ENCODE measurements around the gene GNAT3.
A peak's percentile ranks its signal among the peaks of the same experiment; 100 is the strongest.

The GNAT3 gene

GRCh38 chr7:80511964-80512363 is at the start of gene GNAT3:
TSS of gene GNAT3 (minus strand) at chr7:80512064. CDS start at chr7:80511926, 138 bp downstream.
- DNase-seq (ENCODE audit: low spot score) = no peak

GRCh38 chr7:80558116-80558515 is 46.3 kb upstream of the GNAT3 start:
- no peak for DNase-seq (ENCODE audit: low spot score)

- DNase-seq (ENCODE audit: low spot score) = peak; percentile 19
Measured at GRCh38 chr7:80552031-80552694, 40.3 kb upstream of the GNAT3 start.

- DNase-seq (ENCODE audit: low spot score) = no peak
Measured at GRCh38 chr7:80550005-80550404, 38.1 kb upstream of the GNAT3 start.

- DNase-seq (ENCODE audit: low spot score) = peak; percentile 4
Measured at GRCh38 chr7:80548840-80549530, 37.1 kb upstream of the GNAT3 start.

- peak; percentile 69 for DNase-seq (ENCODE audit: low spot score)
Measured at GRCh38 chr7:80542398-80542797, 30.5 kb upstream of the GNAT3 start.

GRCh38 chr7:80540836-80541235 is 29.0 kb upstream of the GNAT3 start:
- no peak for DNase-seq (ENCODE audit: low spot score)

- no peak for DNase-seq (ENCODE audit: low spot score)
Measured at GRCh38 chr7:80537091-80537490, 25.2 kb upstream of the GNAT3 start.

GRCh38 chr7:80536426-80536825 is 24.6 kb upstream of the GNAT3 start:
- no peak for DNase-seq (ENCODE audit: low spot score)

- DNase-seq (ENCODE audit: low spot score) = no peak
Measured at GRCh38 chr7:80533287-80533686, 21.4 kb upstream of the GNAT3 start.

GRCh38 chr7:80532153-80532552 is 20.3 kb upstream of the GNAT3 start:
- DNase-seq (ENCODE audit: low spot score) = no peak

GRCh38 chr7:80530136-80530535 is 18.3 kb upstream of the GNAT3 start:
- DNase-seq (ENCODE audit: low spot score) = no peak

GRCh38 chr7:80529362-80529761 is 17.5 kb upstream of the GNAT3 start:
- no peak for DNase-seq (ENCODE audit: low spot score)

- DNase-seq (ENCODE audit: low spot score) = no peak
Measured at GRCh38 chr7:80528689-80529088, 16.8 kb upstream of the GNAT3 start.

- no peak for DNase-seq (ENCODE audit: low spot score)
Measured at GRCh38 chr7:80526472-80526871, 14.6 kb upstream of the GNAT3 start.

- DNase-seq (ENCODE audit: low spot score) = no peak
Measured at GRCh38 chr7:80524693-80525092, 12.8 kb upstream of the GNAT3 start.

GRCh38 chr7:80521809-80522208 is 9.9 kb upstream of the GNAT3 start:
- DNase-seq (ENCODE audit: low spot score) = no peak

- no peak for DNase-seq (ENCODE audit: low spot score)
Measured at GRCh38 chr7:80520199-80520598, 8.3 kb upstream of the GNAT3 start.

GRCh38 chr7:80517282-80517747 is 5.5 kb upstream of the GNAT3 start:
- no peak for DNase-seq (ENCODE audit: low spot score)

GRCh38 chr7:80515298-80515697 is 3.4 kb upstream of the GNAT3 start:
- no peak for DNase-seq (ENCODE audit: low spot score)

GRCh38 chr7:80510021-80510420 is 1.8 kb downstream of the GNAT3 start:
- no peak for DNase-seq (ENCODE audit: low spot score)

GRCh38 chr7:80508440-80508839 is 3.4 kb downstream of the GNAT3 start:
- no peak for DNase-seq (ENCODE audit: low spot score)

GRCh38 chr7:80505900-80506500 is 5.9 kb downstream of the GNAT3 start:
- no peak for DNase-seq (ENCODE audit: low spot score)

Measured in AG08395 (cell line).